GM21529 (cell line): ENCODE data around the gene NCF4.

ENCODE experiments used
- ATAC-seq: cut with Tn5 transposase; IDR thresholded peaks from one replicate; pipeline ENCODE4 v1.9.1; 2021; ENCODE audit not compliant: unreplicated experiment

Gene NCF4

DNA sequence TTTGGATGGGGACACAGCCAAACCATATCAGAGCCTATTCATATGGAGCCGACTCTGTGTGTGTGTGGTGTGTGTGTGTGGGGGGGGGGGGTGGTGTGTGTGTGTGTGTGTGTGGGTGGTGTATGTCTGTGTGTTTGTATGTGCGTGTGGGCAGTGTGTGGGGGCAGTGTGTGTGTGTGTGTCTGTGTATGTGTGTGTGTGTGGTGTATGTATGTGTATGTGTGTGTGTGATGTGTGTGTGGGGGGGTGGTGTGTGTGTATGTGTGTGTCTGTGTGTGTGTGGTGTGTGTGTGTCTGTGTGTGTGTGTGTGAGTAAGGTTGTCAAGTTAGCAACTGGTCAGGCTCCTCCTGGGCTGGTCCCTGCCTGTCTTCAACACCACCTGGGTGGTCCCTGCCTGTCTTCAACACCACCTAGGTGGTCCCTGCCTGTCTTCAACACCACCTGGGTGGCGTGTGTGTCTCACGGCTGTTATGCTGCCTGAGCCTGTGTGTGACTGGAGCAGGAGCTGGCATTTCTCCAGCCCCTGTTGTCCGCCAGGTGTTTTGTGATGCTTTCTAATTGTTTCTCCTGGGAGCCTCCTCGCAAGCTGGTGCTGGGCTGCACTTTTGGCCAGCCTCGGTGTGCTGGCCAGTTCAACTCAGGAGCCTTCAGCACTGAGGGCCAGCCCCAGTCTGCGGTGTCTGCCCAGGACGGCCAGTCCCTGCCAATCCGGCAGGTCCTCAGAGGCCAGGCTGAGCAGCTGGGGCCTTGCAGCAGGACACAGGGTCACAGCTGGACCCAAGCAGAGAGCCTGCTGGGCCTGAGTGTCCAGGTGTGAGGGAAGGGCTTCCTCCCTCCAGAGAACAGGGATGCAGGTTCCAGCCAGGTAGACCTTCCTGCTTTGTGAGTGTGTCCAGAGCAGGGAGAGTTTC lies 22.4 kb upstream of the NCF4 start:
- no peak for ATAC-seq

GRCh38 chr22:36839356-36840073 lies 21.3 kb upstream of the NCF4 start:
- no peak for ATAC-seq

DNA sequence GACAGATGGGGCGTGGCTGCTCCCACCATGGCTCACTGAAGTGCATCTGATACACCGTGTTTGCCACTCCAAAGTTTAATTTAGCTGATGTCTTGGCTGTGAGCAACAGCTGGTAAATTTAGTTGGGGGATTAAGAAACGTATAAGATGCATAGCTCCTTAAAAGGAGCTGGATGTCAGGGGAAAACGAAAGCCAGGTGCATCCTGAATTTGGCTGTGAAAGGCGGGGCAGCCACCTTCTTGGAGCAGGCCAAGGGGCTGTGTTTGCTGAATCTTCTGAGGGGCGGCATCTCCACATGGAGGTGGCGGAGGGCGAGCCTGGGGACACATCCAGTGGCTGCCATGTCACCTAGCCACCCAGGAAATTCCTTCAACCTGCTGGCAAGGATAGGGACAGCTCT lies 20.7 kb upstream of the NCF4 start:
- ATAC-seq = no peak

DNA sequence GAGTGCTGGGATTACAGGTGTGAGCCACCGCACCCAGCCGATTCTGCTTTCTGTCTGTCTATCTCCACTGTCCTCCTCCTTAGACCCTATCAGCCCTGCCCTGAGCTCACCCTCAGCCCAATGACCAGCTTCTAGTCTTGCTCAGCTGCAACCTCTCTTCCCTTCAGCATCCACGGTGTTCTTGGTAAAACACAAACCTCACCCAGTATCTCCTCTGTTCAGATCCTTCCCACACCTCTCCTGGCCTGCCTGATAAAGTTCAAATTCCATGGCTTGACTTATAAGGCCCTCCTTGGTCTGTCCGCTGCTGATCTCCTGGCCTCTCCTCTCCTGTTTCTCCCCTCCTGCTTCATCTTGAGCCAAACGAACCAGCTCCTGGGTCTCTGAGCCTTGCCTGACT lies 14.5 kb upstream of the NCF4 start:
- ATAC-seq = no peak

DNA sequence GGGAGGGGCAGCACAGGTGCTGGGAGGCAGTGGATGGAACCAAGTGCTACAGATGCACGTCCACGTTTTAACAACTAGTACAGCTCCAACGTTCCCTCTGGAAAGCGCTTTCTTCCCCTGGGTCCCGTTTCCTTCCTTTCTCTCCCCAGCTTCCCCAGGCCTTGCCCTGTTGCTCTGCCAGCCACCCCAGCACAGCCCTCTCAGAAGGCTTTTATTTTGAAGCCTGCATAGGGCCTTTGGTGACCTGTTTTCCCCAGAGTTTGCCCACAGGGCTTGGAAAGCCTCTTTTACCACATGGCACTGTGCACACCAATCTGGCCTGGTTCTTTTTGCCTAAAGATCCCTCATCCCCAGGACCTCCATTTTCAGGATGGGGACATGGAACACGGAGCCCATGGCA lies 13.9 kb upstream of the NCF4 start:
- ATAC-seq = no peak

- no peak for ATAC-seq
These were observed 10.8 kb upstream of the NCF4 start for GRCh38 chr22:36850056-36850455.

GRCh38 chr22:36850682-36851081 lies 10.1 kb upstream of the NCF4 start:
- ATAC-seq = no peak

DNA sequence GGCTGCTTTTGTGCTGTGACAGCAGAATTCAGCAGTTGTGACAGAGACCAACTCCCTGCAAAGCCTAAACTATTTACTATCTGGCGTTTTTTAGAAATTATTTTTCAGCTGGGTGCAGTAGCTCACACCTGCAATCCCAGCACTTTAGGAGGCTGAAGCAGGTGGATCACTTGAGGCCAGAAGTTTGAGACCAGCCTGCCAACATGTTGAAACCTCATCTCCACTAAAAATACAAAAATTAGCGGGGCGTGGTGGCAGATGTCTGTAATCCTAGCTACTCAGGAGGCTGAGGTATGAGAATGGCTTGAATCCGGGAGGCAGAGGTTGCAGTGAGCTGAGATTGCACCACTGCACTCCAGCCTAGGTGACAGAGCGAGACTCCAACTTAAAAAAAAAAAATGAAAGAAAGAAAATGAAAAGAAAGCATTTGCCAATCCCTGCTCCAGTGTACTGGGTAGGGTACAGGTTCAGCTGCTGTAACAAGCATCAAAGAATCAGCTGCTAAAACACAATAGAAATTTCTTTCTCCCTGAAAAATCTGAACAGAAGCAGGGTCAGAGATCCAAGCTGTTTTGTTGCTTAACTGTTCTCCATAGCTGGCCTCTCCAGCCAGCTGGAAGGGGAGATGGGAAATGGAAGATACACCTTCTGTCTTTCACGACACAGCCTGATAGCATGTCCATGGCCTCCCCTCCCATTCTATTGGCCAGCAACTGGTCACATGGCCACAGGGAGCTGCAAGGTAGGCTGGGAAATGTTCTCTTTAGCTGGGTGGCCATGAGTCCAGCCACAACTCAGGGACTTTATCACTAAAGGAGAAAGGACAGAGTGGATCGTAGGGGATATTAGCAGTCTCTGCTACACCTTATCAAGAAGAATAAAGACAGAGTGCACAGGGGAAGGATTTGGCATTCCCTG lies 8.5 kb upstream of the NCF4 start:
- no peak for ATAC-seq

- ATAC-seq = no peak
These were observed 7.3 kb upstream of the NCF4 start for GRCh38 chr22:36853407-36854099.

GRCh38 chr22:36855478-36855877 lies 5.3 kb upstream of the NCF4 start:
- ATAC-seq = no peak

GRCh38 chr22:36856121-36856791 lies 4.5 kb upstream of the NCF4 start:
- ATAC-seq = peak; percentile 30

DNA sequence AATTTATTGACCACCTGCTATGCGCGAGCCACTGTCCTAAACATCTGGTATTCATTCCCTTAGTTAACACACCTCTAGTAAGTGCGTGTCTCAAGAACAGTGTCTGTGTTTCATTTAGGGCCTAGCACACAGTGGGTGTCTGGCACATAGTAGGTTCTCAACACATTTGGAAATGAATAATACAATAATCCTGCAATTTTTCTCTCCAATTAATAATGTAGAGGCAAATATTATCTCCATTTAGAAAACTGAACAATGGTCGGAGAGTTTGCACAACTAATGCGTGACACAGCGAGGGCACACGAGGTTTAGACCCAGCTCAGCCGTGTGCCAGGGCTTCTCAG lies 4.0 kb upstream of the NCF4 start:
- ATAC-seq = no peak

DNA sequence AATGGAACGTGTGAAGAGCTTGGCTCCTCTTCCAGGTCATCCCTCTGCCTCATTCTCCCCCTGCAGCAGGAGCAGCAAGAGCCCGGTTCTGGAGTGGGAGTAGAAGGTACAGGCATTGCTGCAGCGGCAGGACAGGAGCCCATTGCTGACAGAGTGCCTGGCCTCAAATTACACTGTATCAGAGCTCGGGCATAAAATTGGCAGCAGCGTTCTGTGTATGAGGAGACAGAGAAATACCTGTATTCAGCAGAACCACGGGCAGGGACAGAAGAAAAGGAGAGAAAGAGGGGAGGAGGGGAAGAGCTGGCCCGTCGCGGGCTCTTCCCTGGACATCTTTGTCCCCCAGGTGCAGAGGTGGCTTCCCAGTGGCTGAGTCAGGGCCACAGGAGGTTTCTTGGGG lies 2.6 kb upstream of the NCF4 start:
- no peak for ATAC-seq

DNA sequence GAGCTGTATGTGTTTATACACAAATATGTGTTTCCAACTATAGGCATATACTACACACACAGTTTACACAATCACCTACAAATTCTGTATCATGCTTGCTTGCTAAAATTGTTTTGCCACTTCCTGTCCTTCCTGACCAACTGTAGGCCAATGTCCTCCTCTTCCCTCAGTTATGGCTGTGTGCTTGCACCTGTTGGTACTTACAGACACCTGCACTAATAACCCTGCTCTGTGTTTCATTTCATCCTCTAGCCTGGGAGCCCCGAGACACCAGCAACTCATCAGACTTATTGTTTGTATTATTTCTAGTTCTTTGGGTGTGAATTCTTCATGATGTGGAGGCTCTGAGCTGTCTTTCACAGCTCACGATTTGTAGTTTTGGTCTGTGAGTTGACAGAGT lies 1.8 kb upstream of the NCF4 start:
- no peak for ATAC-seq

DNA sequence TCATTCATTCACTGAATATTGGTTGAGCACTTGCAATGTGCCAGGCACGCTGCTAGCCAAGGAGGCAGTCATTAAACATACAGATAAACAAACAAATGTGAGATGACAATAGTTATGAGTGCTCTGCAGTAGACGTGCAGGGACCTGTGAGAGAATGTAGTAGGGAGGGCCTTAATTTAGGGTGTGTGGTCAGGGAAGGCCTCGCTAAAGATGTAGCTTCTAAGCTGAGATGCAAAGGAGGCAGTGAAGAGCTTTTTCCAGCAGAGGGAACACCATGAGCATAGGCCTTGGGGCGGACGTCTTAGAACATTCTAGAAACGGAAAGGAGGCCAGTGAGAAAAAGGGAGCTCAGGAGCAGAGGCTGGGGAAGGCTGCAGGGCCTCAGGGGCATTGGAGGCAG lies 789 bp upstream of the NCF4 start:
- no peak for ATAC-seq

DNA sequence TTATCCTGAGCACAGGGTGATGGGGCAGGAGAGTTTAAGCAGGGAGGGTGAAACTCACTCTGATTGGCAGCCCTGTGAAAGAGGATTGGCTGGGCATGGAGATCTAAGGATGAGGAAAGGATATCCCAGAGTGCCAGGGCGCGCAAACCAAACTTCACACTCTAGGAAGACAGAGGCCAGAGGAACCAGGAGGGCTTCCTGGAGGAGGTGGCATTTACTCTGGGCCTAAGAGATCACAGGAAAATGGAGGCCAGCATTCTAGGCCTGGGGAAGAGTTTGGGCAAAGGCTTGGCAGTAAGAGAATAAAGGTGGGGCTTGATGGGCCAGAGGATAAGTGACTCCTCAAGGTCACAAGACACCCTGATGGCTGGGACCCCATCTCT lies 377 bp upstream of the NCF4 start:
- no peak for ATAC-seq

DNA sequence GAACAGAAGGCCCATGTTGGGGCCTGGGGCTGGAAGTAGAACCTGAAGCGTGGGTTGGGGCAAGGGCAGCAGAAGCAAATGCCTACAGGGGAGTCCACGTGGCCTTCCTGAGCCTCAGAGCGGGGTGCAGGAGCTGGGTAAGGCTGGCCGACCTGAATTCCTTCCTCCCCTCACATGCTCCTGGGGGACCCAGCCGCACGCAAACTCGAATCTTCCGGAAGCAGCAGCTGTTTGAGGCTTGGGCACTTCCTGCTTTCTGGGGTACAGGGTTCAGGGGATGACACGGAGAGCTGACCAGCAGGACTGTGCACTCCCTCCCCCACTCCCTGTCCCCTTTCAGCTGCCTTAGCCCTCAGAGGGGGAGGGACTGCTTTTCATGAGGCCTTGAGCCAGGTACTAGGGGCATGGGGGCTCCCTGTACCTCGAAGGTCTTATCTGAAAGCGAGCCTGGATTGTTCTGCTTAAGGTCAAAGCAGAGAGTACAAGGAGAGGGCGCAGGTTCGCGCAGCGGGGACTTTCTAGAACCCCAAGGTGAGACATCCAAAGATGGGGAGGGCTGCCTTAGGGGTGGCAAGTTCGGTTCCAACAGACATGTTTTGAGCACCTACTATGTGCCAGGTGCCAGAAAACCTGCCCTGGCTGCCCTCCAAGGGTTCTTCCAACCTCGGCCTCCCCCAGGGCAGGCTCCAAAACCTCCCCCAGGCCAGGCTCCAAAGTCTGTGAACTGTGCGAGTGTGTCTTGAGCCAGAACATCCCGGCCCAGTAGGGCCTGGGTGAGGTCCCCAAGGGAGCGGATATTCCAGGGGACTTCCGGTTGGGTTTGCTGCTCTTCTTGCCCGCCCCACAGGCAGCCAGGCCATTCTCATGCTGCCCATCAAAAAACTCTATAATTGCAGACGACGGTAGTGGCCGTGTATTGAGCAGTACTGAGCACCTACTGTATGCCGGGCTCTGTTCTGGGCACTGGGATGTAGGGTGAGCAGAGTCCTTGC lies 1.7 kb downstream of the NCF4 start:
- peak; percentile 38 for ATAC-seq

- no peak for ATAC-seq
These were observed 2.5 kb downstream of the NCF4 start for GRCh38 chr22:36863281-36863680.

GRCh38 chr22:36863979-36864378 lies 3.2 kb downstream of the NCF4 start:
- ATAC-seq = no peak
